Hepatocyte (in vitro differentiated cells): ENCODE data around the gene SPCS2. TPM values are rescaled to one million over a fixed set of nuclear protein-coding genes. Genes with fewer than 3 reads are reported as not detected.

Experiments used
- DNase-seq: peaks from one replicate; pipeline ENCODE4 v3.0.0-alpha.2; 2016; ENCODE audit warnings: low spot score
- H2AFZ ChIP-seq: fragments of 200-600 bp; sonication (generic); 2 replicates; pipeline ENCODE4 v1.6.0; 2016; ENCODE audit warnings: antibody characterized with exemption, mild to moderate bottlenecking
- H3K27ac ChIP-seq: fragments of 200-600 bp; sonication (generic); 2 replicates; pipeline ENCODE4 v1.5.1; 2016; ENCODE audit warnings: mild to moderate bottlenecking
- H3K27me3 ChIP-seq: fragments of 200-600 bp; sonication (generic); 2 replicates; pipeline ENCODE4 v1.6.1; 2016
- H3K36me3 ChIP-seq: fragments of 200-600 bp; sonication (generic); replicated peaks from 2 replicates; pipeline ENCODE4 v1.5.1; 2016; ENCODE audit warnings: low read depth; ENCODE audit not compliant: insufficient read depth
- H3K4me1 ChIP-seq: fragments of 200-600 bp; sonication (generic); 2 replicates; pipeline ENCODE4 v1.5.1; 2016; ENCODE audit warnings: mild to moderate bottlenecking, moderate library complexity; ENCODE audit not compliant: insufficient read depth
- H3K4me2 ChIP-seq: fragments of 200-600 bp; sonication (generic); 2 replicates; pipeline ENCODE4 v1.6.0; 2016
- H3K4me3 ChIP-seq: fragments of 200-600 bp; sonication (generic); 2 replicates; pipeline ENCODE4 v1.5.1; 2016; ENCODE audit warnings: mild to moderate bottlenecking
- H3K79me2 ChIP-seq: fragments of 200-600 bp; sonication (generic); 2 replicates; pipeline ENCODE4 v1.6.0; 2017; ENCODE audit warnings: mild to moderate bottlenecking
- H3K9me2 ChIP-seq: fragments of 200-600 bp; sonication (generic); replicated peaks from 2 replicates; pipeline ENCODE4 v1.6.0; 2017; ENCODE audit warnings: mild to moderate bottlenecking; ENCODE audit not compliant: insufficient read depth
- H3K9me3 ChIP-seq: fragments of 200-600 bp; sonication (generic); 2 replicates; pipeline ENCODE4 v1.5.1; 2016; ENCODE audit warnings: low read depth, mild to moderate bottlenecking
- H4K20me1 ChIP-seq: fragments of 200-600 bp; sonication (generic); 2 replicates; pipeline ENCODE4 v1.6.0; 2016; ENCODE audit warnings: mild to moderate bottlenecking; ENCODE audit not compliant: insufficient read depth, poor library complexity, severe bottlenecking
- CTCF ChIP-seq: fragments of 200-600 bp; sonication (generic); IDR thresholded peaks from 2 replicates; pipeline ENCODE4 v1.5.1; 2016; ENCODE audit warnings: antibody characterized with exemption, mild to moderate bottlenecking; ENCODE audit not compliant: poor library complexity
- EZH2 ChIP-seq: fragments of 200-600 bp; sonication (generic); IDR thresholded peaks from 2 replicates; pipeline ENCODE4 v1.6.1; 2016; ENCODE audit warnings: antibody characterized with exemption, mild to moderate bottlenecking, borderline replicate concordance
- EZH2phosphoT487 ChIP-seq: fragments of 200-600 bp; sonication (generic); IDR thresholded peaks from one replicate; pipeline ENCODE4 v1.6.1; 2018; ENCODE audit warnings: antibody characterized with exemption, mild to moderate bottlenecking, low read depth, moderate library complexity; ENCODE audit not compliant: unreplicated experiment, severe bottlenecking
- WGBS: methylation state at CpG from one replicate; pipeline ENCODE4 v1.1.6; 2016; ENCODE audit warnings: low lambda C conversion rate; ENCODE audit errors: missing lambda C conversion rate; 5-methylcytosine and 5-hydroxymethylcytosine counted together
- polyA plus RNA-seq: library from polyadenylated mRNA; unstranded; fragments of >200 nt; fragmentation: Nextera tagmentation; extraction: Ambion mirVana; gene quantifications from 2 replicates; pipeline ENCODE4 v1.2.1, GENCODE V29; 2016
- total RNA-seq: library from RNA; depleted of rRNA; stranded (reverse); fragments of >200 nt; gene quantifications from 2 replicates; pipeline ENCODE4 v1.2.3, GENCODE V29; 2014

SPCS2 gene
- total and polyA plus RNA-seq, 2 experiments from 2014 or later = 51.0 to 428 TPM

- Histone ChIP-seq H3K4me2 (no peak overlapping the region), H3K4me3 (no peak overlapping the region), H3K79me2 (no peaks in the 10 kb centered on the region), H3K36me3 (no peaks in the 10 kb centered on the region), H2AFZ (no peak overlapping the region), H3K9me2 (no peaks in the 10 kb centered on the region), H4K20me1 (no peaks in the 10 kb centered on the region), H3K27ac (no peak overlapping the region), H3K9me3 (no peaks in the 10 kb centered on the region), H3K27me3 (no peaks in the 10 kb centered on the region), H3K4me1 (no peaks in the 10 kb centered on the region)
- WGBS = 83% methylated on average over 4 of the region's 4 CpGs
- TF ChIP-seq EZH2phosphoT487 (no peak), EZH2 (no peak), CTCF (no peak)
- DNase-seq = no peak
Observed at GRCh38 chr11:74909812-74910211, 39.3 kb upstream of the SPCS2 start.

- H3K79me2 ChIP-seq = no peaks in the 10 kb centered on the region
- H3K9me2 ChIP-seq = no peaks in the 10 kb centered on the region
- DNase-seq = no peak
- H3K4me2 ChIP-seq = no peak overlapping the region
- H3K4me3 ChIP-seq = no peak overlapping the region
- H3K27ac ChIP-seq = no peak overlapping the region
- no peaks in the 10 kb centered on the region for H3K9me3 ChIP-seq
- no peaks in the 10 kb centered on the region for H3K36me3 ChIP-seq
- no peak overlapping the region for H2AFZ ChIP-seq
- H4K20me1 ChIP-seq = no peaks in the 10 kb centered on the region
- no peaks in the 10 kb centered on the region for H3K4me1 ChIP-seq
- H3K27me3 ChIP-seq = no peaks in the 10 kb centered on the region
- TF ChIP-seq EZH2 (no peak), CTCF (no peak), EZH2phosphoT487 (no peak)
Observed at GRCh38 chr11:74923125-74923524, 25.9 kb upstream of the SPCS2 start.

GRCh38 chr11:74925281-74925680 lies 23.8 kb upstream of the SPCS2 start:
- H3K4me3 ChIP-seq = no peak overlapping the region
- H4K20me1 ChIP-seq = no peaks in the 10 kb centered on the region
- H3K4me1 ChIP-seq = no peaks in the 10 kb centered on the region
- H3K27me3 ChIP-seq = no peaks in the 10 kb centered on the region
- no peaks in the 10 kb centered on the region for H3K79me2 ChIP-seq
- no peak overlapping the region for H2AFZ ChIP-seq
- no peaks in the 10 kb centered on the region for H3K9me3 ChIP-seq
- WGBS = 92% methylated on average over 4 of the region's 4 CpGs
- H3K4me2 ChIP-seq = no peak overlapping the region
- H3K9me2 ChIP-seq = no peaks in the 10 kb centered on the region
- no peak overlapping the region for H3K27ac ChIP-seq
- no peak for TF ChIP-seq EZH2
- no peak for TF ChIP-seq EZH2phosphoT487
- TF ChIP-seq CTCF = no peak
- no peaks in the 10 kb centered on the region for H3K36me3 ChIP-seq
- DNase-seq = no peak
